Measurements from ENCODE around the gene OR51T1. TPM values are rescaled to one million over a fixed set of nuclear protein-coding genes. Genes with fewer than 3 reads are reported as not detected.

Gene OR51T1
- total and polyA plus RNA-seq, 3 experiments from 2014 or later, result not detected

DNA sequence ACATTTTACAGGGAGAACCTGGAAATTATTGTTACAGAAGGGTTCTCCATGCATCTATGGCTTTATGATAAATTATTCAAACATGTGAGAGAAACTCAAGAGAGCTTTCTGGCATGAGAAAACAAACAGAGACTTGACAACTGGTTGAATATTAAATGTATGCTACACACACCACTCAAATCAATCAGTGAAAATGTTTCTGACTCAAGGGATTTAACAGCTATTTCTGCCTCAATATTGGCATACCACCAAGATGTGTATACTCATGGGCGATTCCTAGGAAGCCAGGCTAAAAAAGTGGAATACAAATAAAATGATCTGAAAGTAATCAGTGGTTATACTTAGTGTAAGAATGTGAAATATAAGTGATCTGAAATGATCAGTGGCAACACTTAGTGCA is 15.8 kb upstream of the OR51T1 start:
- Mint-ChIP-seq H3K27me3 (peaks cover 2 to 4% of the 10 kb centered on the region in 2 donors), H3K27ac (no peak overlapping the region), H3K4me3 (no peak overlapping the region), H3K9me3 (peaks cover 0 to 6% (median 0%) of the 10 kb centered on the region in 5 donors), H3K36me3 (no peaks in the 10 kb centered on the region), H3K4me1 (no peaks in the 10 kb centered on the region)
- no peak for DNase-seq
- H3K4me1 ChIP-seq (ENCODE audit: insufficient read depth, low read length), result no peaks in the 10 kb centered on the region
- ChIA-PET CTCF (no interaction called here), POLR2A (no interaction called here)
- H3K27me3 ChIP-seq (ENCODE audit: insufficient read depth, low read length, poor library complexity, severe bottlenecking), result no peaks in the 10 kb centered on the region
- no peak overlapping the region for H3K4me3 ChIP-seq (ENCODE audit: low read length)
- H3K9me3 ChIP-seq (ENCODE audit: low read length), result no peaks in the 10 kb centered on the region
- H3K27ac ChIP-seq (ENCODE audit: low read depth, low read length), result no peak overlapping the region
- no peaks in the 10 kb centered on the region for H3K36me3 ChIP-seq (ENCODE audit: insufficient read depth, low read length)

DNA sequence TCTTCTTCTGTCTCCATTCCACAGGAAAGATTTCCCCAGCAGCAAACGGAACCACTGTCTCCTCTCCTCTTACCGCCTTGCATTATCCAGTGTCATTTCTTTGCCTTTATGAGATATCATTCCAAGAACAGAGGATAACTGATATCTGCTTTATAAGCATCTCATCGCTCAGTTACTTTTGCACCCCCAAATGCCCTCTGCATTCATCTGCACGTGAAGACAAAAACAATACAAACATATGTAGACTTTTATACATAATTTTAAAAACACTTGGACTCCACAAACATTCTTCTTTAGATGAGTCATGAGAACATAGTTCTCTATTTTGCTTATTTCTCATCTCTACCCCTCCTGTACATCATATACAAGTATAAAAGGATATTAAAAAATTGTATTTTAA is 512 bp upstream of the OR51T1 start:
- H3K36me3 Mint-ChIP-seq, result peaks cover 0 to 2% (median 0%) of the 10 kb centered on the region in 3 donors
- POLR2A ChIA-PET, result no interaction called here
- DNase-seq, result no peak
- Histone ChIP-seq H3K4me1 (ENCODE audit: insufficient read depth, low read length) (no peaks in the 10 kb centered on the region), H3K27ac (ENCODE audit: low read depth, low read length) (no peak overlapping the region), H3K36me3 (ENCODE audit: insufficient read depth, low read length) (no peaks in the 10 kb centered on the region), H3K27me3 (ENCODE audit: insufficient read depth, low read length, poor library complexity, severe bottlenecking) (no peaks in the 10 kb centered on the region), H3K4me3 (ENCODE audit: low read length) (no peak overlapping the region), H3K9me3 (ENCODE audit: low read length) (no peaks in the 10 kb centered on the region)
- no peak overlapping the region for H3K4me3 Mint-ChIP-seq
- H3K9me3 Mint-ChIP-seq, result peaks cover 0 to 3% (median 0%) of the 10 kb centered on the region in 5 donors
- H3K27ac Mint-ChIP-seq, result no peak overlapping the region
- CTCF ChIA-PET, result no interaction called here
- H3K27me3 Mint-ChIP-seq, result no peaks in the 10 kb centered on the region
- H3K4me1 Mint-ChIP-seq, result no peaks in the 10 kb centered on the region

DNA sequence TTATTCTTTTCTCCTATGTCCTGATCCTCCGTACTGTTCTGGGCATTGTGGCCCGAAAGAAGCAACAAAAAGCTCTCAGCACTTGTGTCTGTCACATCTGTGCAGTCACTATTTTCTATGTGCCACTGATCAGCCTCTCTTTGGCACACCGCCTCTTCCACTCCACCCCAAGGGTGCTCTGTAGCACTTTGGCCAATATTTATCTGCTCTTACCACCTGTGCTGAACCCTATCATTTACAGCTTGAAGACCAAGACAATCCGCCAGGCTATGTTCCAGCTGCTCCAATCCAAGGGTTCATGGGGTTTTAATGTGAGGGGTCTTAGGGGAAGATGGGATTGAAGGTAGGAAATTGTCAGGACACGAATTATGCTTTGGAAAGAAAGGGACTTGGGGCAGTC is 843 bp downstream of the OR51T1 start:
- Histone ChIP-seq H3K4me3 (ENCODE audit: low read length) (no peak overlapping the region), H3K27me3 (ENCODE audit: insufficient read depth, low read length, poor library complexity, severe bottlenecking) (no peaks in the 10 kb centered on the region), H3K4me1 (ENCODE audit: insufficient read depth, low read length) (no peaks in the 10 kb centered on the region), H3K36me3 (ENCODE audit: insufficient read depth, low read length) (no peaks in the 10 kb centered on the region), H3K9me3 (ENCODE audit: low read length) (no peaks in the 10 kb centered on the region), H3K27ac (ENCODE audit: low read depth, low read length) (peak overlapping the region; percentile 14)
- Mint-ChIP-seq H3K36me3 (no peaks in the 10 kb centered on the region), H3K9me3 (no peaks in the 10 kb centered on the region), H3K4me1 (no peaks in the 10 kb centered on the region), H3K27me3 (no peaks in the 10 kb centered on the region), H3K4me3 (no peak overlapping the region), H3K27ac (no peak overlapping the region)
- ChIA-PET CTCF (no interaction called here), POLR2A (no interaction called here)
- DNase-seq, result no peak

DNA sequence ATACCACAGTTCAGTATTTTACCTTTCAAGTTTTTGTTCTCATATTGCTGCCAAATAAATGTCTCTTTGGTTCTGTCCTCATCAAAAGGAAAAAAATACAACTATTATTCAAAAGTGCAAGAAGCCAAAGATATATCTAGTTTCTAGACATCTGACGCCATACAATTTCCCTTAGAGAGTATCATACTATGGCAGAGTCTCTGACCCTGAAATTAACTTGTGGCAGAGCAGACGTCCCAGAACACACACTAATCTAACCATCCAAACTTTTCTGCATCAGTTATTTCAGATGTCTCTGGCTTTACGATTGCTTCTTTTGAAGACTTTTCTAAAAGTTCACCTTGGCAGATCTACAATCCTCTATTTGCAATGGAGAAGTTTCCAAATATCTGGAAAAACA is 2.7 kb downstream of the OR51T1 start:
- H3K4me1 ChIP-seq (ENCODE audit: insufficient read depth, low read length), result no peaks in the 10 kb centered on the region
- Mint-ChIP-seq H3K9me3 (no peaks in the 10 kb centered on the region), H3K36me3 (no peaks in the 10 kb centered on the region), H3K27me3 (no peaks in the 10 kb centered on the region), H3K4me3 (no peak overlapping the region), H3K27ac (no peak overlapping the region), H3K4me1 (no peaks in the 10 kb centered on the region)
- H3K9me3 ChIP-seq (ENCODE audit: low read length), result no peaks in the 10 kb centered on the region
- ChIA-PET POLR2A (no interaction called here), CTCF (no interaction called here)
- H3K27ac ChIP-seq (ENCODE audit: low read depth, low read length), result no peak overlapping the region
- no peak overlapping the region for H3K4me3 ChIP-seq (ENCODE audit: low read length)
- H3K27me3 ChIP-seq (ENCODE audit: insufficient read depth, low read length, poor library complexity, severe bottlenecking), result no peaks in the 10 kb centered on the region
- H3K36me3 ChIP-seq (ENCODE audit: insufficient read depth, low read length), result no peaks in the 10 kb centered on the region
- no peak for DNase-seq

DNA sequence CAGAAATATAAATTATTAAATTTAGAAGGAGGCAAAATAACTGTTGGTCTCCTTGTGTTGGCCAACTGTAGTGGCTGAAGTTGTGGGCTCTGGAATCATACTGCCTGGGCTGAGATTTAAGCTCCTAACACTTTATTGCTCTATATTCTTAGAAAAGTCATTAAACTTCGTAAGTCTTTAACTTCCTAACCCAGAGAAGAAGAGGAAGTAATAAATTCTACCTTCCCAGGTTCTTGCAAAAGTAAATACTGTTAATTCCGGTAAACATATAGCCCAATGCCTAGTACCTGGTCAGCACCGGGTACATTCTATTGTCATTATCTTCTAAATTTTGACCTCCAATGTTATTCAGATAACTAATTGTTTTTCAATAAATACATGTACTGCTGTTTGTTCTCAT is 4.5 kb downstream of the OR51T1 start:
- H3K9me3 Mint-ChIP-seq, result peaks cover 0 to 5% (median 0%) of the 10 kb centered on the region in 5 donors
- H3K27me3 Mint-ChIP-seq, result no peaks in the 10 kb centered on the region
- Histone ChIP-seq H3K4me3 (ENCODE audit: low read length) (no peak overlapping the region), H3K36me3 (ENCODE audit: insufficient read depth, low read length) (no peaks in the 10 kb centered on the region), H3K4me1 (ENCODE audit: insufficient read depth, low read length) (no peaks in the 10 kb centered on the region), H3K27me3 (ENCODE audit: insufficient read depth, low read length, poor library complexity, severe bottlenecking) (no peaks in the 10 kb centered on the region), H3K27ac (ENCODE audit: low read depth, low read length) (no peak overlapping the region), H3K9me3 (ENCODE audit: low read length) (no peaks in the 10 kb centered on the region)
- no peak for DNase-seq
- no peaks in the 10 kb centered on the region for H3K4me1 Mint-ChIP-seq
- H3K36me3 Mint-ChIP-seq, result no peaks in the 10 kb centered on the region
- H3K4me3 Mint-ChIP-seq, result no peak overlapping the region
- H3K27ac Mint-ChIP-seq, result no peak overlapping the region
- CTCF ChIA-PET, result no interaction called here
- POLR2A ChIA-PET, result no interaction called here

DNA sequence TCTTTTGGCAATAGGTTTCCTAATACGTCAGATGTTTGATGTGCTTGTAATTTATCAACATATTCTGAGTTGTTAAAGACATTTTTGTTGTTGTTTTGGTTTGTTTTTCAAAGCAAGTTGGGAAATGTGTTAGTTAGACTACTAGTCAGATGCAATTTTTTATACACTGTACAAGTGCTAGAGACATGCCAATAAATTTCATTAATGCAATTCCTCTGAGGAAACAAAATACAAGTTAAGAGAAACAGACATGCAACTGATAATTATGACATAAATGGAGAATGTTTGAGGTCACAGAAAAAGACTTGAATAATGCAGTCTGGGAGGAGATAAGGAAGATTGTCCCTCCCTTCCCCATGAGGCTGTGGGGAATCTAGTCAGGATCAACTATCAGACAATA is 5.9 kb downstream of the OR51T1 start:
- no peaks in the 10 kb centered on the region for H3K27me3 ChIP-seq (ENCODE audit: insufficient read depth, low read length, poor library complexity, severe bottlenecking)
- peaks cover 0 to 5% (median 0%) of the 10 kb centered on the region in 5 donors for H3K9me3 Mint-ChIP-seq

DNA sequence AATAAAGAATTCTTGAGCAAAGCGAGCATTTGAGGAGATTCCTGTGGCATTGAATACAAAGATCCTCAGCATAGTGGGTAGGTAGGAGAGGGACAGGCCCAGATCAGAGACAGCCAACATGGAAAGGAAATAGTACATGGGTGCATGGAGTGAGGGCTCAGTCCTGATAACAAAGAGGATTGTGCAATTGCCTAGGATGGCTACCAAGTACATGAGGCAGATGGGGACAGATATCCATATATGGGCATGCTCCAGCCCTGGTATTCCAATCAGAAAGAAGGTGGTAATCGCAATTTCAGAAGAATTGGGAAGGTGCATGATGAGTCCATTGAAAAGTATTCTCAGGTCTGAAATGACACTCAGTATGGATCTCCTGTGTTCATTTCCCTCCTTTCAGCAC is 8.6 kb downstream of the OR51T1 start:
- Histone ChIP-seq H3K9me3 (ENCODE audit: low read length) (no peaks in the 10 kb centered on the region), H3K4me1 (ENCODE audit: insufficient read depth, low read length) (no peaks in the 10 kb centered on the region), H3K36me3 (ENCODE audit: insufficient read depth, low read length) (no peaks in the 10 kb centered on the region), H3K27ac (ENCODE audit: low read depth, low read length) (no peak overlapping the region), H3K27me3 (ENCODE audit: insufficient read depth, low read length, poor library complexity, severe bottlenecking) (no peaks in the 10 kb centered on the region), H3K4me3 (ENCODE audit: low read length) (no peak overlapping the region)
- POLR2A ChIA-PET, result no interaction called here
- Mint-ChIP-seq H3K27ac (no peak overlapping the region), H3K36me3 (no peaks in the 10 kb centered on the region), H3K4me3 (no peak overlapping the region), H3K27me3 (no peaks in the 10 kb centered on the region), H3K9me3 (peaks cover 0 to 7% (median 0%) of the 10 kb centered on the region in 5 donors), H3K4me1 (no peaks in the 10 kb centered on the region)
- DNase-seq, result no peak
- CTCF ChIA-PET, result no interaction called here

More for the DNA sequence above, 5.9 kb downstream of the OR51T1 start:
- Histone ChIP-seq H3K9me3 (ENCODE audit: low read length) (no peaks in the 10 kb centered on the region), H3K4me1 (ENCODE audit: insufficient read depth, low read length) (no peaks in the 10 kb centered on the region), H3K27ac (ENCODE audit: low read depth, low read length) (no peak overlapping the region), H3K36me3 (ENCODE audit: insufficient read depth, low read length) (no peaks in the 10 kb centered on the region), H3K4me3 (ENCODE audit: low read length) (no peak overlapping the region)
- H3K4me1 Mint-ChIP-seq, result no peaks in the 10 kb centered on the region
- ChIA-PET CTCF (no interaction called here), POLR2A (no interaction called here)
- no peak overlapping the region for H3K27ac Mint-ChIP-seq
- H3K36me3 Mint-ChIP-seq, result no peaks in the 10 kb centered on the region
- H3K4me3 Mint-ChIP-seq, result no peak overlapping the region
- no peak for DNase-seq
- H3K27me3 Mint-ChIP-seq, result no peaks in the 10 kb centered on the region

- H3K4me3 Mint-ChIP-seq, result no peak overlapping the region
Measured at GRCh38 chr11:4891996-4892640, 10.4 kb downstream of the OR51T1 start.

GRCh38 chr11:4903484-4903883 is 21.8 kb downstream of the OR51T1 start, which contains the start of gene OR51A7:
Gene OR51A7 (plus strand): TSS chr11:4903783. CDS start chr11:4907370, 3,587 bp downstream.
- no peaks in the 10 kb centered on the region for H3K36me3 Mint-ChIP-seq
- Histone ChIP-seq H3K4me3 (ENCODE audit: low read length) (no peak within 1 kb of the TSS), H3K9me3 (ENCODE audit: low read length) (no peaks in the 10 kb centered on the region), H3K36me3 (ENCODE audit: insufficient read depth, low read length) (no peaks in the 10 kb centered on the region), H3K4me1 (ENCODE audit: insufficient read depth, low read length) (no peaks in the 10 kb centered on the region), H3K27me3 (ENCODE audit: insufficient read depth, low read length, poor library complexity, severe bottlenecking) (no peaks in the 10 kb centered on the region), H3K27ac (ENCODE audit: low read depth, low read length) (no peak within 1 kb of the TSS)
- H3K4me3 Mint-ChIP-seq, result no peak within 1 kb of the TSS
- peaks cover 0 to 2% of the 10 kb centered on the region in 2 donors for H3K27me3 Mint-ChIP-seq
- ChIA-PET CTCF (no interaction called here), POLR2A (no interaction called here)
- H3K27ac Mint-ChIP-seq, result no peak within 1 kb of the TSS
- DNase-seq, result no peak
- no peaks in the 10 kb centered on the region for H3K4me1 Mint-ChIP-seq
- peaks cover 0 to 7% (median 0%) of the 10 kb centered on the region in 5 donors for H3K9me3 Mint-ChIP-seq

More at GRCh38 chr11:4891996-4892640, 10.4 kb downstream of the OR51T1 start:
- ChIA-PET POLR2A (no interaction called here), CTCF (no interaction called here)
- H3K27ac ChIP-seq (ENCODE audit: low read depth, low read length), result no peak overlapping the region
- H3K9me3 ChIP-seq (ENCODE audit: low read length), result no peaks in the 10 kb centered on the region
- no peaks in the 10 kb centered on the region for H3K36me3 Mint-ChIP-seq
- no peaks in the 10 kb centered on the region for H3K27me3 ChIP-seq (ENCODE audit: insufficient read depth, low read length, poor library complexity, severe bottlenecking)
- H3K4me1 Mint-ChIP-seq, result no peaks in the 10 kb centered on the region
- no peaks in the 10 kb centered on the region for H3K4me1 ChIP-seq (ENCODE audit: insufficient read depth, low read length)
- DNase-seq, result no peak
- no peak overlapping the region for H3K4me3 ChIP-seq (ENCODE audit: low read length)
- H3K27me3 Mint-ChIP-seq, result no peaks in the 10 kb centered on the region
- no peaks in the 10 kb centered on the region for H3K36me3 ChIP-seq (ENCODE audit: insufficient read depth, low read length)
- no peak overlapping the region for H3K27ac Mint-ChIP-seq
- peaks cover 0 to 7% (median 0%) of the 10 kb centered on the region in 5 donors for H3K9me3 Mint-ChIP-seq
